GOT3 (cell line): ENCODE measurements around the gene COX6B2.

Experiments
- DNase-seq: peaks from one replicate; lab custom pipeline; 2025; ENCODE audit warnings: mixed read lengths; lab: John Stamatoyannopoulos, UW

COX6B2 gene

GRCh38 chr19:55383279-55384130, 29.0 kb upstream of the COX6B2 start:
- DNase-seq, result no peak

- DNase-seq, result no peak
These were observed 28.1 kb upstream of the COX6B2 start for GRCh38 chr19:55382522-55383054.

GRCh38 chr19:55382013-55382412, 27.5 kb upstream of the COX6B2 start:
- DNase-seq, result no peak

GRCh38 chr19:55379174-55379573, 24.7 kb upstream of the COX6B2 start:
- DNase-seq, result no peak

- no peak for DNase-seq
These were observed 23.0 kb upstream of the COX6B2 start for GRCh38 chr19:55377356-55378131.

GRCh38 chr19:55376241-55376933, 21.9 kb upstream of the COX6B2 start, which contains the start of gene TMEM190:
TMEM190 (plus strand) TSS chr19:55376826; CDS start chr19:55376854, 28 bp downstream.
- DNase-seq, result no peak

- DNase-seq, result no peak
These were observed 19.7 kb upstream of the COX6B2 start for GRCh38 chr19:55373993-55374757.

- DNase-seq, result no peak
These were observed 18.9 kb upstream of the COX6B2 start for GRCh38 chr19:55373306-55373992.

- no peak for DNase-seq
These were observed 18.0 kb upstream of the COX6B2 start for GRCh38 chr19:55372316-55373081.

- DNase-seq, result no peak
These were observed 15.9 kb upstream of the COX6B2 start, which contains the start of gene IL11 for GRCh38 chr19:55370305-55370988. IL11 (minus strand) TSS chr19:55370463; CDS start chr19:55370310, 153 bp downstream.

- no peak for DNase-seq
These were observed 15.3 kb upstream of the COX6B2 start for GRCh38 chr19:55369653-55370304.

GRCh38 chr19:55368701-55369563, 14.4 kb upstream of the COX6B2 start:
- no peak for DNase-seq

GRCh38 chr19:55368106-55368505, 13.6 kb upstream of the COX6B2 start:
- no peak for DNase-seq

- DNase-seq, result no peak
These were observed 12.3 kb upstream of the COX6B2 start for GRCh38 chr19:55366790-55367189.

GRCh38 chr19:55365964-55366363, 11.4 kb upstream of the COX6B2 start:
- no peak for DNase-seq

GRCh38 chr19:55365245-55365644, 10.7 kb upstream of the COX6B2 start:
- DNase-seq, result no peak

GRCh38 chr19:55362990-55363716, 8.6 kb upstream of the COX6B2 start, which contains the start of gene GARIN5B:
GARIN5B (minus strand) TSS chr19:55363260; CDS start chr19:55363066, 194 bp downstream.
- no peak for DNase-seq
